Gastrocnemius medialis (tissue), 4 donors: Measurements from ENCODE around the gene CD151.

Experiments used
- POLR2A ChIP-seq, 2 donors: fragments of 450-650 bp; IDR thresholded peaks; one replicate each; pipeline ENCODE4 v1.6.1; 2017; ENCODE audit warnings: antibody characterized with exemption in 2 of 2, mild to moderate bottlenecking in 2 of 2, moderate library complexity in 2 of 2
- TF ChIP-seq, protein P1 (sequence below), 5 experiments: fragments of 450-650 bp in 3 of 5; fragments of 200-600 bp in 2 of 5; sonication (generic) in 2 of 5; IDR thresholded peaks in 4 of 5; conservative IDR thresholded peaks in 1 of 5; 1 replicate in 4 of 5; 2 replicates in 1 of 5; pipeline ENCODE4 v1.5.1; 2016 to 2019; ENCODE audit warnings: antibody characterized with exemption in 5 of 5, mild to moderate bottlenecking in 3 of 5, moderate library complexity in 3 of 5

DNA sequence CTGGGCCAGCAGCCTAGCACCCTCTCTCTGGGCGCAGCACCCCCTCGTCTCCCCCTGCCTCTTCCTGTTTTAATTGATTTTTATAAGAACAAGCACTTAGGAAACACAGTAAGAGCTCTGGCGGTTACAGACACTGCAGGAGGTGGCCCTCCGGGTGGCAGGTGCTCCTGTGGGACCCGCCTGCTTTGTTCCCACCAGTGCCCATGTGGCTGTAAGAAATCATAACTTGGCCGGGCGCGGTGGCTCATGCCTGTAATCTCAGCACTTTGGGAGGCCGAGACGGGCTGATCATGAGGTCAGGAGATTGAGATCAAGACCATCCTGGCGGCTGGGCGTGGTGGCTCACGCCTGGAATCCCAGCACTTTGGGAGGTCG lies 28.3 kb downstream of the CD151 start:
- TF ChIP-seq POLR2A (IDR thresholded peaks at IDR 0.05), result no peak
- TF ChIP-seq, protein P1, sequence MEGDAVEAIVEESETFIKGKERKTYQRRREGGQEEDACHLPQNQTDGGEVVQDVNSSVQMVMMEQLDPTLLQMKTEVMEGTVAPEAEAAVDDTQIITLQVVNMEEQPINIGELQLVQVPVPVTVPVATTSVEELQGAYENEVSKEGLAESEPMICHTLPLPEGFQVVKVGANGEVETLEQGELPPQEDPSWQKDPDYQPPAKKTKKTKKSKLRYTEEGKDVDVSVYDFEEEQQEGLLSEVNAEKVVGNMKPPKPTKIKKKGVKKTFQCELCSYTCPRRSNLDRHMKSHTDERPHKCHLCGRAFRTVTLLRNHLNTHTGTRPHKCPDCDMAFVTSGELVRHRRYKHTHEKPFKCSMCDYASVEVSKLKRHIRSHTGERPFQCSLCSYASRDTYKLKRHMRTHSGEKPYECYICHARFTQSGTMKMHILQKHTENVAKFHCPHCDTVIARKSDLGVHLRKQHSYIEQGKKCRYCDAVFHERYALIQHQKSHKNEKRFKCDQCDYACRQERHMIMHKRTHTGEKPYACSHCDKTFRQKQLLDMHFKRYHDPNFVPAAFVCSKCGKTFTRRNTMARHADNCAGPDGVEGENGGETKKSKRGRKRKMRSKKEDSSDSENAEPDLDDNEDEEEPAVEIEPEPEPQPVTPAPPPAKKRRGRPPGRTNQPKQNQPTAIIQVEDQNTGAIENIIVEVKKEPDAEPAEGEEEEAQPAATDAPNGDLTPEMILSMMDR (IDR thresholded peaks at IDR 0.05 in 4 of 5, conservative IDR thresholded peaks at IDR 0.05 in 1 of 5), result no peak
